ENCODE measurements around the gene CRB2.

DNA sequence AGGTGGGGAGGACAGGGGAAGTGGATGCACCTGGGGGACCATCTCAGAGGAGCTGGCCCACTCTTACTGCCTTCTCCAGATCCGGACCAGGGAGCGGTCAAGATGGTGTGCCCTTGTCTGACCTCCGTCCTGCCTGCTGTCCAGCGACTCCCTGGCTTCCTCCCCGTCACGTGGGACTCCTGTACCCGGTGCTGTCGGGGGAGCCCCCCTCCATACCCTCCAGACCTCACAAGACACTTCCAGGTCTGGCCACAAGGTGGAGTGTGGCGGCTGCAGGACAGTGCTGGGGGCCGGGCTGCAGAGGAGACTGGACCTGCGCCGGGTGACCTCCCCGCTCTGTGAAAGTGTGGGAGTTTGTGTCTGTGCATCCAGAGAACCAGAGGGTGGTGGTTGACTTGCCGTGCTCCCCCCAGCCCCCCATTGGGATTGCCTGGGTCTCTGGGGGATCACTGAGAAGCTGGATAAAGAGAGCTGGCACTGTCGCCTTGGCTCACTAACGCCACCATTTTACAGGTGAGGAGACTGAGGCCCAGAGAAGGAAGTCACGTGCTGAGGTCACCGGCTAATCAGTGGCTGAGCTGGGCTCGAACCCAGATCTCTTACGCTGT is 1.9 kb upstream of the CRB2 start:
- TF ChIP-seq, protein P1, sequence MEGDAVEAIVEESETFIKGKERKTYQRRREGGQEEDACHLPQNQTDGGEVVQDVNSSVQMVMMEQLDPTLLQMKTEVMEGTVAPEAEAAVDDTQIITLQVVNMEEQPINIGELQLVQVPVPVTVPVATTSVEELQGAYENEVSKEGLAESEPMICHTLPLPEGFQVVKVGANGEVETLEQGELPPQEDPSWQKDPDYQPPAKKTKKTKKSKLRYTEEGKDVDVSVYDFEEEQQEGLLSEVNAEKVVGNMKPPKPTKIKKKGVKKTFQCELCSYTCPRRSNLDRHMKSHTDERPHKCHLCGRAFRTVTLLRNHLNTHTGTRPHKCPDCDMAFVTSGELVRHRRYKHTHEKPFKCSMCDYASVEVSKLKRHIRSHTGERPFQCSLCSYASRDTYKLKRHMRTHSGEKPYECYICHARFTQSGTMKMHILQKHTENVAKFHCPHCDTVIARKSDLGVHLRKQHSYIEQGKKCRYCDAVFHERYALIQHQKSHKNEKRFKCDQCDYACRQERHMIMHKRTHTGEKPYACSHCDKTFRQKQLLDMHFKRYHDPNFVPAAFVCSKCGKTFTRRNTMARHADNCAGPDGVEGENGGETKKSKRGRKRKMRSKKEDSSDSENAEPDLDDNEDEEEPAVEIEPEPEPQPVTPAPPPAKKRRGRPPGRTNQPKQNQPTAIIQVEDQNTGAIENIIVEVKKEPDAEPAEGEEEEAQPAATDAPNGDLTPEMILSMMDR (IDR thresholded peaks at IDR 0.05; ENCODE audit: insufficient read depth, low read length), result peak; percentile 23
- TF ChIP-seq POLR2AphosphoS5 (IDR thresholded peaks at IDR 0.05; ENCODE audit: low read depth) (no peak), GABPA (IDR thresholded peaks at IDR 0.05; ENCODE audit: low read depth) (no peak)
- TF ChIP-seq, protein P2, sequence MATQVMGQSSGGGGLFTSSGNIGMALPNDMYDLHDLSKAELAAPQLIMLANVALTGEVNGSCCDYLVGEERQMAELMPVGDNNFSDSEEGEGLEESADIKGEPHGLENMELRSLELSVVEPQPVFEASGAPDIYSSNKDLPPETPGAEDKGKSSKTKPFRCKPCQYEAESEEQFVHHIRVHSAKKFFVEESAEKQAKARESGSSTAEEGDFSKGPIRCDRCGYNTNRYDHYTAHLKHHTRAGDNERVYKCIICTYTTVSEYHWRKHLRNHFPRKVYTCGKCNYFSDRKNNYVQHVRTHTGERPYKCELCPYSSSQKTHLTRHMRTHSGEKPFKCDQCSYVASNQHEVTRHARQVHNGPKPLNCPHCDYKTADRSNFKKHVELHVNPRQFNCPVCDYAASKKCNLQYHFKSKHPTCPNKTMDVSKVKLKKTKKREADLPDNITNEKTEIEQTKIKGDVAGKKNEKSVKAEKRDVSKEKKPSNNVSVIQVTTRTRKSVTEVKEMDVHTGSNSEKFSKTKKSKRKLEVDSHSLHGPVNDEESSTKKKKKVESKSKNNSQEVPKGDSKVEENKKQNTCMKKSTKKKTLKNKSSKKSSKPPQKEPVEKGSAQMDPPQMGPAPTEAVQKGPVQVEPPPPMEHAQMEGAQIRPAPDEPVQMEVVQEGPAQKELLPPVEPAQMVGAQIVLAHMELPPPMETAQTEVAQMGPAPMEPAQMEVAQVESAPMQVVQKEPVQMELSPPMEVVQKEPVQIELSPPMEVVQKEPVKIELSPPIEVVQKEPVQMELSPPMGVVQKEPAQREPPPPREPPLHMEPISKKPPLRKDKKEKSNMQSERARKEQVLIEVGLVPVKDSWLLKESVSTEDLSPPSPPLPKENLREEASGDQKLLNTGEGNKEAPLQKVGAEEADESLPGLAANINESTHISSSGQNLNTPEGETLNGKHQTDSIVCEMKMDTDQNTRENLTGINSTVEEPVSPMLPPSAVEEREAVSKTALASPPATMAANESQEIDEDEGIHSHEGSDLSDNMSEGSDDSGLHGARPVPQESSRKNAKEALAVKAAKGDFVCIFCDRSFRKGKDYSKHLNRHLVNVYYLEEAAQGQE (IDR thresholded peaks at IDR 0.05; ENCODE audit: insufficient replicate concordance, low read depth), result no peak
